K562 (cell line): ENCODE data around the gene JAG2.

Experiments
- CHD2 ChIP-seq: IDR thresholded peaks from 2 replicates; pipeline ENCODE4 v1.6.1; 2011; ENCODE audit warnings: low read depth, low read length
- NFE2L1 ChIP-seq: fragments of 450-650 bp; IDR thresholded peaks from 2 replicates; pipeline ENCODE4 v1.6.1; 2016; ENCODE audit warnings: missing genetic modification characterization, low read depth, mild to moderate bottlenecking, missing compliant biosample characterization, moderate library complexity, borderline replicate concordance
- POLR2A ChIP-seq: fragments of 450-650 bp; conservative IDR thresholded peaks from 2 replicates; pipeline ENCODE4 v1.6.1; 2016
- TAF1 ChIP-seq: IDR thresholded peaks from 2 replicates; pipeline ENCODE4 v1.6.1; 2011; ENCODE audit warnings: mild to moderate bottlenecking, low read length, moderate library complexity; ENCODE audit not compliant: insufficient read depth, control insufficient read depth, severe bottlenecking; ENCODE audit errors: extremely low read depth
- TF ChIP-seq, protein P1 (sequence below): IDR thresholded peaks from 2 replicates; pipeline ENCODE4 v1.6.1; 2012; ENCODE audit warnings: low read depth, low read length, improper control_type of control experiment, borderline replicate concordance

DNA sequence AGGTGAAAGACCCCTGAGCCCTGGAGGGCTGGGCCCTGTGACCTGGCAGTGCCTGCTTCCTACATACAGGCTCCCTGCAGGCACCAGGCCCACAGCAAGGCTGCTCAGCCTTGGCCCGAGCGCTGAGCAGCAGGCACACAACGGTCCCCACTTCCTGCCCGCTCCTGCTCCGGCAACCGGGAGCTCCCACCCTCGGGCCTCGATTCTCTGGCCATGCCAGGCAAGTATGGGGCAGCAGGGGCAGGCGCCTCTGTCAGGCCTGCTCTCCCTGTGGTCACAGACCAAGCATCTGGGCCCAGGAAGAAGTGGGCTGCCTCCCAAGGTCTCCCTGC lies 43.1 kb upstream of the JAG2 start:
- TF ChIP-seq CHD2 (no peak), NFE2L1 (no peak), POLR2A (no peak), TAF1 (no peak)
- TF ChIP-seq, protein P1, sequence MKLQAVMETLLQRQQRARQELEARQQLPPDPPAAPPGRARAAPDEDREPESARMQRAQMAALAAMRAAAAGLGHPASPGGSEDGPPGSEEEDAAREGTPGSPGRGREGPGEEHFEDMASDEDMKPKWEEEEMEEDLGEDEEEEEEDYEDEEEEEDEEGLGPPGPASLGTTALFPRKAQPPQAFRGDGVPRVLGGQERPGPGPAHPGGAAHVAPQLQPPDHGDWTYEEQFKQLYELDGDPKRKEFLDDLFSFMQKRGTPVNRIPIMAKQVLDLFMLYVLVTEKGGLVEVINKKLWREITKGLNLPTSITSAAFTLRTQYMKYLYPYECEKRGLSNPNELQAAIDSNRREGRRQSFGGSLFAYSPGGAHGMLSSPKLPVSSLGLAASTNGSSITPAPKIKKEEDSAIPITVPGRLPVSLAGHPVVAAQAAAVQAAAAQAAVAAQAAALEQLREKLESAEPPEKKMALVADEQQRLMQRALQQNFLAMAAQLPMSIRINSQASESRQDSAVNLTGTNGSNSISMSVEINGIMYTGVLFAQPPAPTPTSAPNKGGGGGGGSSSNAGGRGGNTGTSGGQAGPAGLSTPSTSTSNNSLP: no peak
